IPS-NIHi11 (cell line): ENCODE measurements around the gene CHORDC1.
"Not testable (repeated sequence)": the region's sequence is repeated elsewhere in the genome, so short reads cannot be mapped to it uniquely, and the experiment has no call there.

ENCODE experiments used
- DNase-seq: peaks from one replicate; pipeline ENCODE4 v3.0.0; 2012; ENCODE audit warnings: mixed read lengths, low spot score

The CHORDC1 gene

GRCh38 chr11:90222459-90223247 is at the start of gene CHORDC1:
Gene CHORDC1, minus strand, starts transcription at chr11:90223049. Its CDS starts 95 bp downstream, at chr11:90222954.
- DNase-seq, result peak; percentile 92

- no peak for DNase-seq
Observed at GRCh38 chr11:90257158-90257525, 34.3 kb upstream of the CHORDC1 start.

GRCh38 chr11:90256404-90257157 is 33.7 kb upstream of the CHORDC1 start:
- DNase-seq, result no peak

GRCh38 chr11:90254065-90254464 is 31.2 kb upstream of the CHORDC1 start:
- DNase-seq, result no peak

GRCh38 chr11:90252053-90252452 is 29.2 kb upstream of the CHORDC1 start:
- DNase-seq, result no peak

GRCh38 chr11:90251599-90251998 is 28.8 kb upstream of the CHORDC1 start:
- DNase-seq, result no peak

- no peak for DNase-seq
Observed at GRCh38 chr11:90250970-90251369, 28.1 kb upstream of the CHORDC1 start.

- no peak for DNase-seq
Observed at GRCh38 chr11:90246468-90246867, 23.6 kb upstream of the CHORDC1 start.

- DNase-seq, result peak; percentile 20
Observed at GRCh38 chr11:90243534-90243933, 20.7 kb upstream of the CHORDC1 start.

- DNase-seq, result no peak
Observed at GRCh38 chr11:90242894-90243416, 20.1 kb upstream of the CHORDC1 start.

GRCh38 chr11:90241414-90241813 is 18.6 kb upstream of the CHORDC1 start:
- no peak for DNase-seq

GRCh38 chr11:90239967-90240636 is 17.3 kb upstream of the CHORDC1 start:
- DNase-seq, result not testable (repeated sequence)

- DNase-seq, result no peak
Observed at GRCh38 chr11:90237004-90237403, 14.2 kb upstream of the CHORDC1 start.

- no peak for DNase-seq
Observed at GRCh38 chr11:90235526-90235925, 12.7 kb upstream of the CHORDC1 start.

- no peak for DNase-seq
Observed at GRCh38 chr11:90234977-90235376, 12.1 kb upstream of the CHORDC1 start.

- no peak for DNase-seq
Observed at GRCh38 chr11:90229791-90230190, 6.9 kb upstream of the CHORDC1 start.

GRCh38 chr11:90228056-90228455 is 5.2 kb upstream of the CHORDC1 start:
- no peak for DNase-seq

- DNase-seq, result no peak
Observed at GRCh38 chr11:90223248-90223585, 368 bp upstream of the CHORDC1 start.

- no peak for DNase-seq
Observed at GRCh38 chr11:90221803-90222458, 918 bp downstream of the CHORDC1 start.

- no peak for DNase-seq
Observed at GRCh38 chr11:90220391-90220790, 2.5 kb downstream of the CHORDC1 start.

- DNase-seq, result no peak
Observed at GRCh38 chr11:90219438-90219837, 3.4 kb downstream of the CHORDC1 start.

GRCh38 chr11:90218606-90219005 is 4.2 kb downstream of the CHORDC1 start:
- DNase-seq, result no peak
